ENCODE results near the gene NLRC3.
"Not testable (repeated sequence)": the region's sequence is repeated elsewhere in the genome, so short reads cannot be mapped to it uniquely, and the experiment has no call there.

NLRC3 gene

GRCh38 chr16:3577302-3577752 is at the start of gene NLRC3:
TSS of gene NLRC3 (minus strand) at chr16:3577403. CDS start at chr16:3565036, 12,367 bp downstream.
- DNase-seq, result no peak

GRCh38 chr16:3625911-3626732 is 48.9 kb upstream of the NLRC3 start:
- DNase-seq, result no peak

- DNase-seq, result no peak
These were observed 48.1 kb upstream of the NLRC3 start for GRCh38 chr16:3625331-3625730.

- no peak for DNase-seq
These were observed 46.4 kb upstream of the NLRC3 start for GRCh38 chr16:3623642-3624041.

- no peak for DNase-seq
These were observed 41.6 kb upstream of the NLRC3 start for GRCh38 chr16:3618769-3619141.

GRCh38 chr16:3612510-3613466 is 35.6 kb upstream of the NLRC3 start:
- no peak for DNase-seq

- peak; percentile 87 for DNase-seq
These were observed 34.2 kb upstream of the NLRC3 start, which contains the start of gene SLX4 for GRCh38 chr16:3611146-3611975. TSS of gene SLX4 (minus strand) at chr16:3611606. CDS start at chr16:3608964, 2,642 bp downstream.

- DNase-seq, result no peak
These were observed 33.5 kb upstream of the NLRC3 start for GRCh38 chr16:3610698-3611145.

- no peak for DNase-seq
These were observed 32.9 kb upstream of the NLRC3 start for GRCh38 chr16:3609895-3610697.

GRCh38 chr16:3608976-3609375 is 31.8 kb upstream of the NLRC3 start:
- not testable (repeated sequence) for DNase-seq

GRCh38 chr16:3608069-3608468 is 30.9 kb upstream of the NLRC3 start:
- no peak for DNase-seq

- no peak for DNase-seq
These were observed 30.4 kb upstream of the NLRC3 start for GRCh38 chr16:3607634-3608033.

GRCh38 chr16:3607161-3607560 is 30.0 kb upstream of the NLRC3 start:
- DNase-seq, result no peak

- DNase-seq, result no peak
These were observed 29.2 kb upstream of the NLRC3 start for GRCh38 chr16:3606441-3606840.

GRCh38 chr16:3602320-3602653 is 25.1 kb upstream of the NLRC3 start:
- DNase-seq, result no peak

- DNase-seq, result no peak
These were observed 24.6 kb upstream of the NLRC3 start for GRCh38 chr16:3601614-3602319.

GRCh38 chr16:3599922-3600321 is 22.7 kb upstream of the NLRC3 start:
- no peak for DNase-seq

- no peak for DNase-seq
These were observed 21.9 kb upstream of the NLRC3 start for GRCh38 chr16:3599121-3599520.

- DNase-seq, result no peak
These were observed 21.0 kb upstream of the NLRC3 start for GRCh38 chr16:3598236-3598635.

- no peak for DNase-seq
These were observed 20.5 kb upstream of the NLRC3 start for GRCh38 chr16:3597676-3598075.

GRCh38 chr16:3597226-3597625 is 20.0 kb upstream of the NLRC3 start:
- no peak for DNase-seq

Measured in midbrain (tissue), 1 donor.